HEK293 (cell line): Measurements from ENCODE around the gene SLIT1.

ENCODE experiments used
- CTCF ChIA-PET: fragments of 350-600 bp; formaldehyde crosslinking; extraction: SDS; loops from one replicate; lab custom pipeline; 2021; ENCODE audit warnings: antibody characterized with exemption; lab: Yijun Ruan, JAX
- POLR2A ChIA-PET: fragments of 300-600 bp; formaldehyde crosslinking; extraction: SDS; loops from one replicate; lab custom pipeline; 2020; ENCODE audit warnings: antibody characterized with exemption, inconsistent platforms; lab: Yijun Ruan, JAX
- H3K27ac ChIP-seq: fragments of 200-500 bp; sonication (Bioruptor generic); 2 replicates; pipeline ENCODE4 v1.5.1; 2014; ENCODE audit warnings: low read depth, low read length, control low read depth, inconsistent platforms; ENCODE audit errors: extremely low read depth
- H3K36me3 ChIP-seq, 2 experiments: fragments of 200-500 bp in 1 of 2; sonication (Bioruptor generic) in 1 of 2; 1 replicate in 1 of 2; 2 replicates in 1 of 2; pipeline ENCODE4 v1.5.1; 2014 to 2017; ENCODE audit warnings: inconsistent platforms in 2 of 2, low read length in 2 of 2; ENCODE audit not compliant: control insufficient read depth in 2 of 2, insufficient read depth in 1 of 2
- H3K4me1 ChIP-seq: fragments of 200-500 bp; sonication (Bioruptor generic); 2 replicates; pipeline ENCODE4 v1.5.1; 2014; ENCODE audit warnings: mild to moderate bottlenecking, low read length, inconsistent platforms; ENCODE audit not compliant: control insufficient read depth, insufficient read depth
- H3K4me3 ChIP-seq: 2 replicates; pipeline ENCODE4 v1.5.1; 2011; ENCODE audit warnings: low read depth, mild to moderate bottlenecking, control low read depth, low read length, moderate library complexity
- H3K9me3 ChIP-seq: fragments of 200-500 bp; sonication (Bioruptor generic); 2 replicates; pipeline ENCODE4 v1.5.1; 2014; ENCODE audit warnings: low read depth, low read length, inconsistent platforms; ENCODE audit not compliant: control insufficient read depth, insufficient read depth
- BCL11B ChIP-seq: fragments of 450-650 bp; formaldehyde crosslinking; IDR thresholded peaks from 2 replicates; pipeline ENCODE4 v1.5.1; 2016; ENCODE audit warnings: low read depth, missing biosample characterization, missing genetic modification characterization
- CTCF ChIP-seq: fragments of 450-650 bp; formaldehyde crosslinking; IDR thresholded peaks from 2 replicates; pipeline ENCODE4 v1.5.1; 2016; ENCODE audit warnings: missing biosample characterization, missing genetic modification characterization
- HIC1 ChIP-seq: fragments of 450-650 bp; formaldehyde crosslinking; IDR thresholded peaks from 2 replicates; pipeline ENCODE4 v1.5.1; 2016; ENCODE audit warnings: missing biosample characterization, missing genetic modification characterization
- INSM2 ChIP-seq: fragments of 450-650 bp; formaldehyde crosslinking; IDR thresholded peaks from 2 replicates; pipeline ENCODE4 v1.5.1; 2016; ENCODE audit warnings: missing biosample characterization, missing genetic modification characterization
- KLF16 ChIP-seq: fragments of 450-650 bp; formaldehyde crosslinking; IDR thresholded peaks from 2 replicates; pipeline ENCODE4 v1.5.1; 2017; ENCODE audit warnings: missing biosample characterization, missing genetic modification characterization
- PRDM4 ChIP-seq: fragments of 450-650 bp; formaldehyde crosslinking; IDR thresholded peaks from 2 replicates; pipeline ENCODE4 v1.5.1; 2017; ENCODE audit warnings: missing biosample characterization, missing genetic modification characterization
- SCRT1 ChIP-seq: fragments of 450-650 bp; formaldehyde crosslinking; IDR thresholded peaks from 2 replicates; pipeline ENCODE4 v1.5.1; 2016; ENCODE audit warnings: missing biosample characterization, missing genetic modification characterization, borderline replicate concordance
- ZBTB21 ChIP-seq: fragments of 450-650 bp; formaldehyde crosslinking; IDR thresholded peaks from 2 replicates; pipeline ENCODE4 v1.5.1; 2017; ENCODE audit warnings: missing biosample characterization, missing genetic modification characterization
- ZFHX2 ChIP-seq: fragments of 450-650 bp; formaldehyde crosslinking; conservative IDR thresholded peaks from 2 replicates; pipeline ENCODE4 v1.5.1; 2016; ENCODE audit warnings: missing biosample characterization, missing genetic modification characterization
- ZNF121 ChIP-seq: fragments of 450-650 bp; formaldehyde crosslinking; IDR thresholded peaks from 2 replicates; pipeline ENCODE4 v1.5.1; 2016; ENCODE audit warnings: missing biosample characterization, missing genetic modification characterization
- ZNF133 ChIP-seq: fragments of 450-650 bp; formaldehyde crosslinking; IDR thresholded peaks from 2 replicates; pipeline ENCODE4 v1.5.1; 2016; ENCODE audit warnings: missing biosample characterization, missing genetic modification characterization
- ZNF280C ChIP-seq: fragments of 450-650 bp; formaldehyde crosslinking; IDR thresholded peaks from 2 replicates; pipeline ENCODE4 v1.5.1; 2016; ENCODE audit warnings: missing biosample characterization, missing genetic modification characterization
- ZNF311 ChIP-seq: fragments of 450-650 bp; formaldehyde crosslinking; IDR thresholded peaks from 2 replicates; pipeline ENCODE4 v1.5.1; 2017; ENCODE audit warnings: missing biosample characterization, missing genetic modification characterization, borderline replicate concordance
- ZNF335 ChIP-seq: fragments of 450-650 bp; formaldehyde crosslinking; conservative IDR thresholded peaks from 2 replicates; pipeline ENCODE4 v1.5.1; 2016; ENCODE audit warnings: missing biosample characterization, missing genetic modification characterization
- ZNF341 ChIP-seq: fragments of 450-650 bp; formaldehyde crosslinking; IDR thresholded peaks from 2 replicates; pipeline ENCODE4; 2016; ENCODE audit warnings: low read depth, missing biosample characterization, missing genetic modification characterization
- ZNF354C ChIP-seq: fragments of 450-650 bp; formaldehyde crosslinking; IDR thresholded peaks from 2 replicates; pipeline ENCODE4 v1.5.1; 2016; ENCODE audit warnings: missing biosample characterization, missing genetic modification characterization, low read depth, borderline replicate concordance
- ZNF521 ChIP-seq: fragments of 450-650 bp; formaldehyde crosslinking; IDR thresholded peaks from 2 replicates; pipeline ENCODE4 v1.5.1; 2017; ENCODE audit warnings: missing biosample characterization, mild to moderate bottlenecking, missing genetic modification characterization
- ZNF585B ChIP-seq: fragments of 450-650 bp; formaldehyde crosslinking; IDR thresholded peaks from 2 replicates; pipeline ENCODE4 v1.5.1; 2016; ENCODE audit warnings: missing biosample characterization, missing genetic modification characterization
- ZNF654 ChIP-seq: fragments of 450-650 bp; formaldehyde crosslinking; IDR thresholded peaks from 2 replicates; pipeline ENCODE4 v1.5.1; 2016; ENCODE audit warnings: low read depth, missing biosample characterization, missing genetic modification characterization
- ZNF792 ChIP-seq: fragments of 450-650 bp; formaldehyde crosslinking; IDR thresholded peaks from 2 replicates; pipeline ENCODE4 v1.5.1; 2016; ENCODE audit warnings: missing biosample characterization, missing genetic modification characterization

Gene SLIT1

GRCh38 chr10:97235353-97235752 lies 49.6 kb upstream of the SLIT1 start (continued):
- TF ChIP-seq KLF16 (tag by site-specific recombination) (no peak), INSM2 (tag by site-specific recombination) (no peak), PRDM4 (tag by site-specific recombination) (no peak), ZNF133 (no peak), ZNF335 (no peak)

- H3K36me3 ChIP-seq, result peaks cover 4% of the 10 kb centered on the region in 2 experiments; a peak in 2 of 3 replicates
- CTCF ChIA-PET, result interaction anchor here (0.8 to 6.9 kb wide), 21 partner anchors 9 to 900 kb away, joined by 3 to 69 read pairs (median 5); partner anchors contain the start of gene PI4K2A
- TF ChIP-seq CTCF (tag by site-specific recombination) (0 out of 2 replicates have a peak, but pooled peaks have one; percentile 21), ZNF521 (tag by site-specific recombination) (no peak), BCL11B (no peak), ZBTB21 (tag by site-specific recombination) (no peak), ZFHX2 (tag by site-specific recombination) (no peak), ZNF311 (tag by site-specific recombination) (no peak), SCRT1 (no peak), ZNF654 (tag by site-specific recombination) (peak; percentile 81), ZNF121 (tag by site-specific recombination) (no peak), ZNF585B (tag by site-specific recombination) (no peak)
- TF ChIP-seq, all 188 proteins: peak for 2
- POLR2A ChIA-PET, result no interaction called here
- H3K4me1 ChIP-seq, result no peaks in the 10 kb centered on the region
- no peaks in the 10 kb centered on the region for H3K9me3 ChIP-seq
- no peak overlapping the region for H3K4me3 ChIP-seq
- no peak overlapping the region for H3K27ac ChIP-seq
Measured at GRCh38 chr10:97234400-97234799, 48.6 kb upstream of the SLIT1 start.

GRCh38 chr10:97230146-97230545 lies 44.4 kb upstream of the SLIT1 start:
- Histone ChIP-seq H3K9me3 (no peaks in the 10 kb centered on the region), H3K27ac (no peak overlapping the region), H3K4me3 (no peak overlapping the region), H3K36me3 (peaks cover 0 to 19% of the 10 kb centered on the region in 2 experiments; a peak in 2 of 3 replicates), H3K4me1 (no peaks in the 10 kb centered on the region)
- TF ChIP-seq ZNF341 (tag by site-specific recombination), result peak; percentile 27; the same call in 1 of the 2 replicates
- TF ChIP-seq ZNF280C (tag by site-specific recombination), result no peak
- no peak for TF ChIP-seq ZNF792
- TF ChIP-seq HIC1 (tag by site-specific recombination), result no peak
- TF ChIP-seq ZNF354C, result no peak
- ChIA-PET CTCF (interaction anchor here (0.7 to 1.2 kb wide), 4 partner anchors 13 to 224 kb away, joined by 4 to 7 read pairs (median 4); no protein-coding TSS in a partner anchor), POLR2A (no interaction called here)
